ENCODE data around the gene HSH2D.

- TF ChIP-seq CTCF (IDR thresholded peaks at IDR 0.05; ENCODE audit: low read length) (no peak), EZH2 (IDR thresholded peaks at IDR 0.05; ENCODE audit: borderline replicate concordance, low read length) (no peak)
These were observed 49.0 kb upstream of the HSH2D start for GRCh38 chr19:16094360-16095070.
